ENCODE measurements around the gene PRIM2. TPM values are rescaled to one million over a fixed set of nuclear protein-coding genes. Genes with fewer than 3 reads are reported as not detected.
"Not testable (repeated sequence)": the region's sequence is repeated elsewhere in the genome, so short reads cannot be mapped to it uniquely, and the experiment has no call there.

Gene PRIM2
- total RNA-seq, 1 donor from 2014 or later: 7.7 TPM

GRCh38 chr6:57307850-57308249, 9.6 kb upstream of the PRIM2 start:
- no peak for DNase-seq (ENCODE audit: low read depth in 2 of 2)

DNA sequence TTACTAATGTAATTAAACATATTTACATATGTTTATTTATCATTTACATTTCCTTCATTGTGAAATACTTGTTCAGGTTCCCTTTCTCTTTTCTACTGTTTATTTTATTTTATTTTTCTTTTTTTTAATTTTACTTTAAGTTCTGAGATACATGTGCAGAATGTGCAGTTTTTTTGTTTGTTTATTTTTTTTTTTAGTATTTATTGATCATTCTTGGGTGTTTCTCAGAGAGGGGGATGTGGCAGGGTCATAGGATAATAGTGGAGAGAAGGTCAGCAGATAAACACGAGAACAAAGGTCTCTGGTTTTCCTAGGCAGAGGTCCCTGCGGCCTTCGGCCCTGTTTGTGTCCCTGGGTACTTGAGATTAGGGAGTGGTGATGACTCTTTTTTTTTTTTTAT, 8.7 kb upstream of the PRIM2 start:
- DNase-seq (ENCODE audit: low read depth in 2 of 2): not testable (repeated sequence)

GRCh38 chr6:57310095-57310816, 7.2 kb upstream of the PRIM2 start:
- not testable (repeated sequence) for DNase-seq (ENCODE audit: low read depth in 2 of 2)

DNA sequence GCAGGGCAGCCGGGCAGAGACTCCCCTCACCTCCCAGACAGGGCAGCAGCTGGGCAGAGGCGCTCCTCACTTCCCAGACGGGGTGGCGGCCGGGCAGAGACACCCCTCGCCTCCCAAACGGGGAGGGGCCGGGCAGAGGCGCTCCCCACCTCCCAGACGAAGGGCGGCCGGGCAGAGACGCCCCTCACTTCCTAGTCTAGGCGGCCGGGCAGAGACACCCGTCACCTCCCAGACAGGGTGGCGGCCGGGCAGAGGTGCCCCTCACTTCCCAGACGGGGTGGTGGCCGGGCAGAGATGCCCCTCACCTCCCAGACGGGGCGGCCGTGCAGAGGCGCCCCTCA, 6.6 kb upstream of the PRIM2 start:
- no peak for DNase-seq (ENCODE audit: low read depth in 2 of 2)

DNA sequence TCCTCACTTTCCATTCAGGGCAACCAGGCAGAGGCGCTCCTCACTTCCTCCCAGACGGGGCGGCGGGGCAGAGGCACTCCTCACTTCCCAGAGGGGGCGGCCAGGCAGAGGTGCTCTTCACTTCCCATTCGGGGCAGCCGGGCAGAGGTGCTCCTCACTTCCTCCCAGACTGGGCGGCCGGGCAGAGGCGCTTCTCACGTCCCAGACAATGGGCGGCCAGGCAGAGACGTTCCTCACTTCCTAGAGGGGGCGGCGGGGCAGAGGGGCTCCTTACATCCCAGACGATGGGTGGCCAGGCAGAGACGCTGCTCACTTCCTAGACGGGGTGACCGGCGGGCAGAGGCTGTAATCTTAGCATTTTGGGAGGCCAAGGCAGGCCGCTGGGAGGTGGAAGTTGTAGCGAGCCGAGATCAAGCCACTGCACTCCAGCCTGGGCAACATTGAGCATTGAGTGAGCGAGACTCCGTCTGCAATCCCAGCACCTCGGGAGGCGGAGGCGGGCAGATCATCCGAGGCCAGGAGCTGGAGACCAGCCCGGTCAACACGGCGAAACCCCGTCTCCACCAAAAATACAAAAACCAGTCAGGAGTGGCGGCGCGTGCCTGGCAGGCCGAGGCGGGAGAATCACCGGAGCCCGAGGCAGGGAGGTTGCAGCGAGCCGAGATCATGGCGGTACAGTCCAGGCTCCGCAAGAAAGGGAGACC, 6.0 kb upstream of the PRIM2 start:
- DNase-seq (ENCODE audit: low read depth in 2 of 2): not testable (repeated sequence)

DNA sequence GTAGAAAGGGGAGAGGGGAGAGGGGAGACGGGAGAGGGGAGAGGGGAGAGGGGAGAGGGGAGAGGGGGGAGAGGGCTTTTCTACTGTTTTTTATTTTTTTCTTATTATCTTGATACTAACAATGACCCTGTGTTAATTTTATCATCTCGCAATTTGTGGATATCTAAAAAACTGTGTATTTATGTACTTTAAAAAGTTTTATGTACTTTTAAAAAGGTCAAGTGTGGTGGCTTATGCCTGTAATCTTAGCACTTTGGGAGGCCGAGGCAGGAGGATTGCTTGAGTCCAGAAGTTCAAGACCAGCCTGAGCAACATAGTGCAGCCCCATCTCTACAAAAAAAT, 5.5 kb upstream of the PRIM2 start:
- DNase-seq (ENCODE audit: low read depth in 2 of 2): no peak

DNA sequence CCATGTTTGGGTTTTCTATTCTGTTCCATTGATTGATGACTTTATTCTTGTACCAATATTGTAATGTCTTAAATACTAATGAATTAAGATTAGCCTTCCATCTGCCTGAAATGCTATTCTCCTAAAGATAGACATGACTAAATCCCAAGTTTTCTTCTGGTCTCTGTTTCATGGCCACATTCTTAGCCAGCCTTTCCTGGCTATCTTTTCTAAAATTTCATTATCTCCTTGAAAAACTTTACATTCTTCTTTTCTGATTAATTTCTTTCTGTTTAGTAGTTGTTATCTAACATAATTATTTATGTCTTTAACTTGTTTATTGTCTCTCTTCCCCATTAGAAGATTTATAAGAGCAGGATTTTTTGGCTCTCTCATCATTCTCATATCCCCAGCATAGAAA, 4.4 kb upstream of the PRIM2 start:
- DNase-seq (ENCODE audit: low read depth in 2 of 2): no peak

- peak; percentile 46 to 90 for DNase-seq (ENCODE audit: low read depth in 2 of 2)
Measured at GRCh38 chr6:57313711-57314471, 3.5 kb upstream of the PRIM2 start.

DNA sequence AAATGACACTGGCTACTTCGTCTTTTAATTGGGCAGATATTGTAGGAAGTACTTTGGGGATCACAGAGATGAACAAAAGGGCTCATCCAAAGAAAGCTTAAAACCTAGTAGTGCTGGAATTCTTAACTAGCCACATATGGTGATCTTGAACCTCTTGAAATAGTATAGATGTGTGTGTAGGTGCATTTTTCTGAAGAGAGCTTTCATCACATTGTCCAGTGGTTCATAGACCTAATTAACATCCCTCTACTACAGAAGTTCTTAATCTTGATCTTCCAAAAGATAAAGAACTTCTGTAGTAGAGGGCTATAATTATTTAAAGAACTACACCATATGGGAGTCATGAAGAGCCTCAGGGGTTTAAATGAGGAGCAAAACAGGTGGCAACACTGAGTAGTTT, 2.3 kb upstream of the PRIM2 start:
- DNase-seq (ENCODE audit: low read depth in 2 of 2): no peak

DNA sequence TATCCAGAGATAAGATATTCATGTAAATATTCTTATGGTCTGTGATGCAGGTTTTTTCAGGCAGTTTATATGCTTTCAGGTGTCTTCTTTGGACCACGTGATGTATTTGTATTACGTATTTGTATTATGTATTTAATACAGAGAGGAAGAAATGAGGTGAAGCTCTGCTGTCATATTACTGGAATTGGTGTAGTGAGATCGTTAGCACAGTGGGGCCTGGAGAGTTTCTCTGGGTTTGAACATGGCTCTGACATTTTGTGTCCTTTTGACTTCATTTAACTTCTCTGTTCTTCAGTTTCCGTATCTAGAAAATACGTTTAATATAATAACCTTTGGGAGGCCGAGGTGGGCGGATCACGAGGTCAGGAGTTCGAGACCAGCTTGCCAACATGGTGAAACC, 1.6 kb upstream of the PRIM2 start:
- DNase-seq (ENCODE audit: low read depth in 2 of 2): no peak

- DNase-seq (ENCODE audit: low read depth in 2 of 2): peak; percentile 92 to 94
Measured at GRCh38 chr6:57316581-57317059, 810 bp upstream of the PRIM2 start.

DNA sequence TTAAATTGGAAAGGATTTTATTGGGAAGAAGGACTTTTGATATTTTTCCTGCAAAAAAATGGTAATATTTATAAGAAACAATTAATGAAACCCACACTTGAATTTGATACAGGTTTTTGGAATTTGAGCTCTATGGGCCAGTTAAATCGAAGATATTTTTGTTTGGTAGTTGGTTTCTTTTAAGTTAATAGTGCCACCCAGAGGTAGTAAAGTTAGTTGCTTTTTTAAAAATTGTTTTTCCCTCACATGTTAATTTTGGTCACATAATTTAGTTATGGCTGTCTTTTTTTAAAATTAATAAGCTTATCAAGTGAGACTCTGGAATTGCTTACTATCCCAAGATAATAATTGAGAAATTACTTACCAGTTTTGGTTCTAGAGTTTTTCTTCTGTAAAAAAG, 7.1 kb downstream of the PRIM2 start:
- DNase-seq (ENCODE audit: low read depth in 2 of 2): peak; percentile 25 to 28

- peak in 1 of 2 donors; percentile 4 for DNase-seq (ENCODE audit: low read depth in 2 of 2)
Measured at GRCh38 chr6:57327311-57327710, 9.9 kb downstream of the PRIM2 start.

GRCh38 chr6:57328074-57328473, 10.6 kb downstream of the PRIM2 start:
- DNase-seq (ENCODE audit: low read depth in 2 of 2): no peak

DNA sequence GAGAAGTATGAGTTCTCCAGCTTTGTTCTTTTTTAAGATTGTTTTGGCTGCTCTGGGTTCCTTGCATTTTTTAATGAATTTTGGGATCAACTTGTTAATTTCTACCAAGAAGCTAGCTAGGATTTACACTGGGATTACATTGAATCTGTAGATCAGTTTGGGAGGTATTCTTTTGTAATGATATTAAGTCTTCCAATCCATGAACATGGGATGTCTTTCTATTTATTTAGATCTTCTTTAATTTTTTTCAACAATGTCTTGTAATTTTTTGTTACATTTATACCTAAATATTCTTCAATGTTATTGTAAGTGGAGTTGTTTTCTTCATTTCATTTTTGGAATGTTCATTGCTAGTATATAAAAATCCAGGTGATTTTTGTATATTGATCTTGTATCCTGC, 12.5 kb downstream of the PRIM2 start:
- no peak for DNase-seq (ENCODE audit: low read depth in 2 of 2)

DNA sequence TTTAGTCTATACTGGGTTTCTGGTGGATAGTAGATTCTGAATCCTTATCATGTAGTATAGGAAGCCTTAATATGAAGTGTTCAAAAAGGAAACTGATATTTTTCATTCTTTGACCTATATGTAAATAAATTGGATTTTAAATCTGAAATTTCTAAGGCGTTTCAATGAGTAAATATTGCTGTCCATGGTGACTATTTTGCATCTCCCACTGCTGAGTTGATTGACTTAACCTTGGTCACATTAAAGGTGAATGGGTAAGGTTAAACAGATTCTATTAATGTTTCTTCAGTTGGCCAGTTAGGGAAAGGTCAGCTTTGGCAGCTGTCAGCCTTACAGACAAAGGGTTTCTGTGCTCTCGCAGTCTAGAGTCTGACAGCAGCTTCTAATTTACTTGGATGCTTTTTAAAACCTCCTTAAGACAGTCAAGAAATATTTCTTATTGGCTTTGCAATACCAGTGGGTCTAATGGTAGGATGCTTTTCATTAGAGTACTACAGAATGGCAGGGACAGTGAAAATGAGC, 24.8 kb downstream of the PRIM2 start:
- DNase-seq (ENCODE audit: low read depth in 2 of 2): no peak

DNA sequence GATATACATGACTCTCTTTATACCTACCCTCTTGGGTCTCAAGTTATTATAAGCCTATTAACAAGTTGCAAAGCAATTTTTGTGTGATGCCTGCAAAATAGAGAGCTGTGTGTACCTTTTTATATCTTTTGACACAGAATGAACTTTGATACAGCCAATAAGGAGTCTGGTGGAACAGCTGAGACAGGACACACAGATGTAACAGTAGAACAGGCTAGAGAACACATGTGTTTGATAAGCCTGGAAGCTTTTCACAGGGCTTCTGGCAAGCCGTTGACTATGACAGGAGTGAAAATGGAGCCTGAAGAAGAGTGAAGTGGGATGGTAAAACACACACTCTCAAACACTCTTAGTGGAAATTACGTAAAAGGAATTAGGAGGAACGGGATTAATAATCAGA, 25.9 kb downstream of the PRIM2 start:
- not testable (repeated sequence) for DNase-seq (ENCODE audit: low read depth in 2 of 2)

DNA sequence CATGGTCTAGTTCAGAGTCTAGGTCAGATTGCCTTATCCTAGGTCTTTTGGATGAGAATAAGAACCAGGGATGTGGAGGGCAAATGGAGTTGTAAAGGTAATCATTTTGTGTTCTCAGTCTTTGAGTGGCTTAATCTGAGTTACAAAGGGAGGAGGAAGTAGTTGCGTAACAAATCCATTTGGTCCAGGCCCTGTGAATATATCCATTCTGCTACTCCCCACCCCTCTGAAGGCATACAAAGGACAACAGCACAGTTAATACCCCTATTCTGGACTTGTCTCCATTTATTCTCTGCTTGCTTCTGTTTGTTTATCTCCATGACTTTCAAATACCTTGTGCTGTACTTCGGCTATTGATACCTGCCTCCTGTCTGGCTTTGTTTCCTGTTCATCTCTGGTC, 29.3 kb downstream of the PRIM2 start:
- DNase-seq (ENCODE audit: low read depth in 2 of 2): not testable (repeated sequence)

DNA sequence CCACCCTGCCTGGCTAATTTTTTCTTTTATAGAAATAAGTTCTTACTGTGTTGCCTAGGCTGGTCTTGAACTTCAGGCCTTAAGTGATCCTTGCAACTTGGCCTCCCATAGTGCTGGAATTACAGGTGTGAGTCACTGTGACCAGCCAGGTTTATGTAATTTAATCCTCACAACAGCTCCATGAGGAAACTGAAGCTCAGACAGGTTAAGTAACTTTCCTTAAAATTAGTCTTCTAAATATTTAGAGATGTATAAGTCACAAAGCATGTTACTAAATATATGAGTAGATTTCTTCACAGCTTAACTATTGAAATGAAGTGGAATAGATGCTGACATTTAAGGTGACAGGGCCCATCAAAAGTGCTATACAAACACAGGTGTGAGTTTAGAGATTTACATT, 30.2 kb downstream of the PRIM2 start:
- not testable (repeated sequence) for DNase-seq (ENCODE audit: low read depth in 2 of 2)

- DNase-seq (ENCODE audit: low read depth in 2 of 2): peak in 1 of 2 donors; percentile 5
Measured at GRCh38 chr6:57350443-57350842, 33.0 kb downstream of the PRIM2 start.

- peak; percentile 6 to 15 for DNase-seq (ENCODE audit: low read depth in 2 of 2)
Measured at GRCh38 chr6:57352596-57352995, 35.2 kb downstream of the PRIM2 start.

GRCh38 chr6:57358319-57358718, 40.9 kb downstream of the PRIM2 start:
- DNase-seq (ENCODE audit: low read depth in 2 of 2): not testable (repeated sequence)

Data from lung microvascular endothelial cell (primary cell).